GM03348 (cell line): ENCODE measurements around the gene ODF2.
"Not testable (repeated sequence)": the region's sequence is repeated elsewhere in the genome, so short reads cannot be mapped to it uniquely, and the experiment has no call there.

Source experiments
- DNase-seq: peaks from one replicate; pipeline ENCODE4 v3.0.0; 2012; ENCODE audit warnings: low spot score

ODF2 gene

GRCh38 chr9:128484686-128485413 is 29.0 kb downstream of the ODF2 start:
- DNase-seq, result no peak

- DNase-seq, result no peak
Observed at GRCh38 chr9:128485414-128485855, 29.6 kb downstream of the ODF2 start.

- no peak for DNase-seq
Observed at GRCh38 chr9:128486201-128486600, 30.4 kb downstream of the ODF2 start.

- no peak for DNase-seq
Observed at GRCh38 chr9:128493424-128493823, 37.6 kb downstream of the ODF2 start.

GRCh38 chr9:128494108-128494745 is 38.4 kb downstream of the ODF2 start:
- DNase-seq, result no peak

GRCh38 chr9:128494746-128495129 is 38.9 kb downstream of the ODF2 start:
- no peak for DNase-seq

- no peak for DNase-seq
Observed at GRCh38 chr9:128495296-128495695, 39.5 kb downstream of the ODF2 start.

GRCh38 chr9:128495804-128496417 is 40.1 kb downstream of the ODF2 start:
- DNase-seq, result no peak

- DNase-seq, result no peak
Observed at GRCh38 chr9:128497824-128498610, 42.2 kb downstream of the ODF2 start.

GRCh38 chr9:128498911-128499310 is 43.1 kb downstream of the ODF2 start:
- no peak for DNase-seq

- DNase-seq, result no peak
Observed at GRCh38 chr9:128499920-128500319, 44.1 kb downstream of the ODF2 start.

GRCh38 chr9:128503415-128503825 is 47.6 kb downstream of the ODF2 start:
- DNase-seq, result not testable (repeated sequence)

GRCh38 chr9:128503870-128504269 is 48.1 kb downstream of the ODF2 start:
- DNase-seq, result peak; percentile 45

- peak; percentile 100 for DNase-seq
Observed at GRCh38 chr9:128504485-128505413, 48.9 kb downstream of the ODF2 start, which contains the start of gene GLE1. Gene GLE1 (plus strand): TSS chr9:128504719. CDS start chr9:128504806, 87 bp downstream.

- peak; percentile 50 for DNase-seq
Observed at GRCh38 chr9:128505414-128505765, 49.6 kb downstream of the ODF2 start.

GRCh38 chr9:128505906-128506305 is 50.1 kb downstream of the ODF2 start:
- DNase-seq, result not testable (repeated sequence)

- DNase-seq, result no peak
Observed at GRCh38 chr9:128512820-128513219, 57.0 kb downstream of the ODF2 start.

GRCh38 chr9:128521956-128522355 is 66.2 kb downstream of the ODF2 start:
- DNase-seq, result no peak

GRCh38 chr9:128523199-128523925 is 67.6 kb downstream of the ODF2 start:
- peak; percentile 25 for DNase-seq

GRCh38 chr9:128526720-128527119 is 70.9 kb downstream of the ODF2 start:
- DNase-seq, result no peak
